Hepatocyte (in vitro differentiated cells): Measurements from ENCODE around the gene GPANK1. TPM values are rescaled to one million over a fixed set of nuclear protein-coding genes. Genes with fewer than 3 reads are reported as not detected.

Experiments used
- DNase-seq: peaks from one replicate; pipeline ENCODE4 v3.0.0-alpha.2; 2016; ENCODE audit warnings: low spot score
- H2AFZ ChIP-seq: fragments of 200-600 bp; sonication (generic); 2 replicates; pipeline ENCODE4 v1.6.0; 2016; ENCODE audit warnings: antibody characterized with exemption, mild to moderate bottlenecking
- H3K27ac ChIP-seq: fragments of 200-600 bp; sonication (generic); 2 replicates; pipeline ENCODE4 v1.5.1; 2016; ENCODE audit warnings: mild to moderate bottlenecking
- H3K27me3 ChIP-seq: fragments of 200-600 bp; sonication (generic); 2 replicates; pipeline ENCODE4 v1.6.1; 2016
- H3K36me3 ChIP-seq: fragments of 200-600 bp; sonication (generic); replicated peaks from 2 replicates; pipeline ENCODE4 v1.5.1; 2016; ENCODE audit warnings: low read depth; ENCODE audit not compliant: insufficient read depth
- H3K4me1 ChIP-seq: fragments of 200-600 bp; sonication (generic); 2 replicates; pipeline ENCODE4 v1.5.1; 2016; ENCODE audit warnings: mild to moderate bottlenecking, moderate library complexity; ENCODE audit not compliant: insufficient read depth
- H3K4me2 ChIP-seq: fragments of 200-600 bp; sonication (generic); 2 replicates; pipeline ENCODE4 v1.6.0; 2016
- H3K4me3 ChIP-seq: fragments of 200-600 bp; sonication (generic); 2 replicates; pipeline ENCODE4 v1.5.1; 2016; ENCODE audit warnings: mild to moderate bottlenecking
- H3K79me2 ChIP-seq: fragments of 200-600 bp; sonication (generic); 2 replicates; pipeline ENCODE4 v1.6.0; 2017; ENCODE audit warnings: mild to moderate bottlenecking
- H3K9me2 ChIP-seq: fragments of 200-600 bp; sonication (generic); replicated peaks from 2 replicates; pipeline ENCODE4 v1.6.0; 2017; ENCODE audit warnings: mild to moderate bottlenecking; ENCODE audit not compliant: insufficient read depth
- H3K9me3 ChIP-seq: fragments of 200-600 bp; sonication (generic); 2 replicates; pipeline ENCODE4 v1.5.1; 2016; ENCODE audit warnings: low read depth, mild to moderate bottlenecking
- H4K20me1 ChIP-seq: fragments of 200-600 bp; sonication (generic); 2 replicates; pipeline ENCODE4 v1.6.0; 2016; ENCODE audit warnings: mild to moderate bottlenecking; ENCODE audit not compliant: insufficient read depth, poor library complexity, severe bottlenecking
- EZH2 ChIP-seq: fragments of 200-600 bp; sonication (generic); IDR thresholded peaks from 2 replicates; pipeline ENCODE4 v1.6.1; 2016; ENCODE audit warnings: antibody characterized with exemption, mild to moderate bottlenecking, borderline replicate concordance
- EZH2phosphoT487 ChIP-seq: fragments of 200-600 bp; sonication (generic); IDR thresholded peaks from one replicate; pipeline ENCODE4 v1.6.1; 2018; ENCODE audit warnings: antibody characterized with exemption, mild to moderate bottlenecking, low read depth, moderate library complexity; ENCODE audit not compliant: unreplicated experiment, severe bottlenecking
- WGBS: methylation state at CpG from one replicate; pipeline ENCODE4 v1.1.6; 2016; ENCODE audit warnings: low lambda C conversion rate; ENCODE audit errors: missing lambda C conversion rate; 5-methylcytosine and 5-hydroxymethylcytosine counted together
- polyA plus RNA-seq: library from polyadenylated mRNA; unstranded; fragments of >200 nt; fragmentation: Nextera tagmentation; extraction: Ambion mirVana; gene quantifications from 2 replicates; pipeline ENCODE4 v1.2.1, GENCODE V29; 2016
- total RNA-seq: library from RNA; depleted of rRNA; stranded (reverse); fragments of >200 nt; gene quantifications from 2 replicates; pipeline ENCODE4 v1.2.3, GENCODE V29; 2014
- TF ChIP-seq, protein P1 (sequence below): fragments of 200-600 bp; sonication (generic); IDR thresholded peaks from 2 replicates; pipeline ENCODE4 v1.5.1; 2016; ENCODE audit warnings: antibody characterized with exemption, mild to moderate bottlenecking; ENCODE audit not compliant: poor library complexity

GPANK1 gene
- total and polyA plus RNA-seq, 2 experiments from 2014 or later: 18.1 to 23.8 TPM

DNA sequence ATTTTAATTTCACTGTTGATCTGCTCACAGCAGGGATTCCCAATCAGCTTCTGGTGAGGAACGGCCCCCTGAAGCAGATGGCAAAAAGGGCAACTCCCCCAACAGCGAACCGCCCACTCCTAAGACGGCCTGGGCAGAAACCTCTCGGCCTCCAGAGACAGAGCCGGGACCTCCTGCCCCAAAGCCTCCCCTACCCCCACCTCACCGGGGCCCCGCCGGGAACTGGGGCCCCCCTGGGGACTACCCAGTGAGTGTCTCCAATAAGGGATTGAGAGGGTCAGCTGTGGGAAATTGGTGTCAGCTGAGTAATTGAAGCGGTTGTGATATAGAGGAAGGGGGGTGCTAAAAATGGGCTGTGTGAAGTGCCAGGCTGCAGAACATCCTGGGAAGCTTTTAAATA is 37.8 kb downstream of the GPANK1 start:
- Histone ChIP-seq H3K27ac (no peak overlapping the region), H3K9me2 (no peaks in the 10 kb centered on the region), H4K20me1 (peaks cover 25% of the 10 kb centered on the region), H3K27me3 (no peaks in the 10 kb centered on the region), H3K36me3 (no peaks in the 10 kb centered on the region), H3K4me2 (no peak overlapping the region), H3K79me2 (peaks cover 50% of the 10 kb centered on the region), H2AFZ (no peak overlapping the region), H3K9me3 (no peaks in the 10 kb centered on the region), H3K4me3 (no peak overlapping the region), H3K4me1 (peaks cover 8% of the 10 kb centered on the region)
- DNase-seq: no peak
- 98% methylated on average over 9 of the region's 10 CpGs for WGBS
- TF ChIP-seq EZH2: no peak

- Histone ChIP-seq H3K4me1 (peaks cover 8% of the 10 kb centered on the region), H3K4me2 (no peak overlapping the region), H3K9me2 (no peaks in the 10 kb centered on the region), H3K36me3 (no peaks in the 10 kb centered on the region), H3K27me3 (no peaks in the 10 kb centered on the region), H3K4me3 (no peak overlapping the region), H3K79me2 (peaks cover 61% of the 10 kb centered on the region), H3K9me3 (no peaks in the 10 kb centered on the region), H2AFZ (no peak overlapping the region), H3K27ac (no peak overlapping the region), H4K20me1 (peaks cover 31% of the 10 kb centered on the region)
- TF ChIP-seq EZH2phosphoT487 (no peak), EZH2 (no peak)
- TF ChIP-seq, protein P1, sequence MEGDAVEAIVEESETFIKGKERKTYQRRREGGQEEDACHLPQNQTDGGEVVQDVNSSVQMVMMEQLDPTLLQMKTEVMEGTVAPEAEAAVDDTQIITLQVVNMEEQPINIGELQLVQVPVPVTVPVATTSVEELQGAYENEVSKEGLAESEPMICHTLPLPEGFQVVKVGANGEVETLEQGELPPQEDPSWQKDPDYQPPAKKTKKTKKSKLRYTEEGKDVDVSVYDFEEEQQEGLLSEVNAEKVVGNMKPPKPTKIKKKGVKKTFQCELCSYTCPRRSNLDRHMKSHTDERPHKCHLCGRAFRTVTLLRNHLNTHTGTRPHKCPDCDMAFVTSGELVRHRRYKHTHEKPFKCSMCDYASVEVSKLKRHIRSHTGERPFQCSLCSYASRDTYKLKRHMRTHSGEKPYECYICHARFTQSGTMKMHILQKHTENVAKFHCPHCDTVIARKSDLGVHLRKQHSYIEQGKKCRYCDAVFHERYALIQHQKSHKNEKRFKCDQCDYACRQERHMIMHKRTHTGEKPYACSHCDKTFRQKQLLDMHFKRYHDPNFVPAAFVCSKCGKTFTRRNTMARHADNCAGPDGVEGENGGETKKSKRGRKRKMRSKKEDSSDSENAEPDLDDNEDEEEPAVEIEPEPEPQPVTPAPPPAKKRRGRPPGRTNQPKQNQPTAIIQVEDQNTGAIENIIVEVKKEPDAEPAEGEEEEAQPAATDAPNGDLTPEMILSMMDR: no peak
- WGBS: 97% methylated on average over 10 of the region's 10 CpGs
- DNase-seq: no peak
These were observed 40.7 kb downstream of the GPANK1 start for GRCh38 chr6:31624070-31624469.

GRCh38 chr6:31622684-31623091 is 42.1 kb downstream of the GPANK1 start:
- no peaks in the 10 kb centered on the region for H3K36me3 ChIP-seq
- no peak for TF ChIP-seq EZH2
- TF ChIP-seq EZH2phosphoT487: no peak
- TF ChIP-seq, protein P1: no peak
- peak overlapping the region; percentile 91 for H3K4me2 ChIP-seq
- H3K9me2 ChIP-seq: no peaks in the 10 kb centered on the region
- H3K4me1 ChIP-seq: peaks cover 8% of the 10 kb centered on the region
- H3K9me3 ChIP-seq: no peaks in the 10 kb centered on the region
- no peaks in the 10 kb centered on the region for H3K27me3 ChIP-seq
- peak overlapping the region; percentile 95 for H3K27ac ChIP-seq
- no peak overlapping the region for H2AFZ ChIP-seq
- peaks cover 26% of the 10 kb centered on the region for H4K20me1 ChIP-seq
- peaks cover 57% of the 10 kb centered on the region for H3K79me2 ChIP-seq
- no peak overlapping the region for H3K4me3 ChIP-seq
- WGBS: 66% methylated on average over 10 of the region's 10 CpGs
- no peak for DNase-seq

DNA sequence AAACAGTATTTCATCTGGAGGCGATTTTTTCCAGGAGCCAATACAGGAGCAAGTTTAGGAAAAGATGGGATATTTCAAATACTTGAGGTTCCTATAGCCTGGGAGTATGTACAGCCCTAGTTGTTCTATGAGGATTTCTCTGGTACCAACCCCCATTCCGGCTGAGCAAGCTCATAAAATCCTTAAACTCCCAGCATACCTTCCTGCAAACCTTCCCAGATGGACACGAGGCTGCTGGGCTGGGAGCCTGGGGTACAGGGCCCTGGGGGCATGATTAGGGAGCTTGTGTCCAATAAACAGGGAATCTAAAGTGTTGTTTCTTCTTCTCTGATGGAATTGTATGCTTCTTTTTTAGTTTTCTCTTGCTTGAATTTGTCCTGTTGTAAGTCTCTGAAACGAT is 42.8 kb downstream of the GPANK1 start:
- Histone ChIP-seq H3K27me3 (no peaks in the 10 kb centered on the region), H3K4me2 (peak overlapping the region; percentile 91), H3K4me3 (peak overlapping the region; percentile 51), H3K9me2 (no peaks in the 10 kb centered on the region), H3K9me3 (no peaks in the 10 kb centered on the region), H3K79me2 (peaks cover 57% of the 10 kb centered on the region), H2AFZ (no peak overlapping the region), H3K4me1 (peaks cover 8% of the 10 kb centered on the region), H3K36me3 (no peaks in the 10 kb centered on the region), H3K27ac (peak overlapping the region; percentile 95), H4K20me1 (peaks cover 26% of the 10 kb centered on the region)
- WGBS: 10% methylated on average over 4 of the region's 4 CpGs
- DNase-seq: no peak
- TF ChIP-seq, protein P1: no peak
- TF ChIP-seq EZH2: no peak
- TF ChIP-seq EZH2phosphoT487: no peak
